ENCODE results near the gene PHLDB2.

GRCh38 chr3:111813979-111814378 lies 45.1 kb upstream of the PHLDB2 start:
- TF ChIP-seq CTCF (IDR thresholded peaks at IDR 0.05; ENCODE audit: low read depth, low read length) = no peak
- no peak for TF ChIP-seq POLR2A (IDR thresholded peaks at IDR 0.05; ENCODE audit: extremely low read depth, insufficient read length)

Data from NB4 (cell line).